Body of pancreas (tissue), 4 donors: ENCODE results near the gene CCDC195. TPM values are rescaled to one million over a fixed set of nuclear protein-coding genes. Genes with fewer than 3 reads are reported as not detected.

Source experiments
- ATAC-seq: fragments of 150-250 bp; one replicate; pipeline ENCODE4 v1.9.1; 2016
- DNase-seq, 4 donors: peaks; one replicate each; pipeline ENCODE4 v3.0.0-alpha.2; 2019
- H3K27ac ChIP-seq, 4 donors: fragments of 200-600 bp; sonication (generic); 1 replicate in 3 of 4; 2 replicates in 1 of 4; pipeline versions ENCODE4 v1.5.1 to v1.6.1; 2016 to 2019; ENCODE audit warnings: mild to moderate bottlenecking in 1 of 4, mixed read lengths in 1 of 4, moderate library complexity in 1 of 4
- H3K27me3 ChIP-seq, 2 donors: fragments of 200-600 bp; sonication (generic); one replicate each; pipeline ENCODE4 v1.6.0; 2016; ENCODE audit warnings: mild to moderate bottlenecking in 1 of 2
- H3K36me3 ChIP-seq, 2 donors: fragments of 200-600 bp; sonication (generic); replicated peaks in 1 of 2; 2 replicates each; pipeline ENCODE4 v1.5.1; 2016; ENCODE audit warnings: low read depth in 2 of 2; ENCODE audit not compliant: insufficient read depth in 1 of 2
- H3K4me1 ChIP-seq: fragments of 200-600 bp; sonication (generic); one replicate; pipeline ENCODE4 v1.6.0; 2016
- H3K4me3 ChIP-seq, 2 donors: fragments of 200-600 bp; sonication (generic); 1 replicate in 1 of 2; 2 replicates in 1 of 2; pipeline ENCODE4 v1.5.1; 2016 to 2019
- H3K9me3 ChIP-seq, 3 donors: fragments of 200-600 bp; sonication (generic); 1 replicate in 2 of 3; 2 replicates in 1 of 3; pipeline ENCODE4 v1.5.1; 2016
- POLR2A ChIP-seq, 3 donors: fragments of 450-650 bp; IDR thresholded peaks; one replicate each; pipeline ENCODE4 v1.6.1; 2016; ENCODE audit warnings: antibody characterized with exemption in 3 of 3, mild to moderate bottlenecking in 2 of 3
- WGBS, 2 donors: methylation state at CpG; one replicate each; pipeline ENCODE4 v1.1.5; 2017; 5-methylcytosine and 5-hydroxymethylcytosine counted together
- intact Hi-C: fragments of 100-400 bp; cut with DNase I; formaldehyde crosslinking; loops from one replicate; pipeline ENCODE4 v1.15.1; 2023
- total RNA-seq, 2 donors: library from RNA; depleted of rRNA; stranded (reverse); fragments of >200 nt; gene quantifications; one replicate each; pipeline ENCODE4 v1.1.0, GENCODE V29; 2016
- TF ChIP-seq, protein P1 (sequence below), 7 experiments: fragments of 450-650 bp in 4 of 7; fragments of 200-600 bp in 3 of 7; sonication (generic) in 3 of 7; IDR thresholded peaks; one replicate each; pipeline ENCODE4 v1.5.1; 2016 to 2019; ENCODE audit warnings: antibody characterized with exemption in 7 of 7

CCDC195 gene
- total RNA-seq, 2 donors from 2014 or later: not detected

DNA sequence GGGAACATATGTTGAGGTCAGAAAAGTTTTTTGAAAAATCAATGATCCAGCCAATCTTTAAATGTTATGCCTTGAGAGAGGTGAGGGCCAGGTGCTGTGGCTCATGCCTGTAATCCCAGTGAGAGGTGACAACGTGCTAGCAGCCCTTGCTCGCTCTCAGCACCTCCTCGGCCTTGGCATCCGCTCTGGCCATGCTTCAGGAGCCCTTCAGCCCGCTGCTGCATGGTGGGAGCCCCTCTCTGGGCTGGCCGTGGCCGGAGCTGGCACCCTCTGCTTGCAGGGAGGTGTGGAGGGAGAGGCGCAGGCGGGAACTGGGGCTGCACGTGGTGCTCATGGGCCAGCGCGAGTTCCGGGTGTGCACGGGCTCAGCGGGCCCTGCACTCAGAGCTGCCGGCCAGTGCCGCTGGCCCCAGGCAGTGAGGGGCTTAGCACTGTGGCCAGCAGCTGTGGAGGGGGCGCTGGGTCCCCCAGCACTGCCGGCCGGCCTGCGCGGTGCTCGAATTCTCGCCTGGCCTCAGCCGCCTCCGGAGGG lies 61.1 kb downstream of the CCDC195 start:
- Histone ChIP-seq H3K27ac (no peak overlapping the region), H3K4me3 (no peak overlapping the region), H3K27me3 (no peaks in the 10 kb centered on the region), H3K9me3 (no peaks in the 10 kb centered on the region), H3K36me3 (no peaks in the 10 kb centered on the region), H3K4me1 (no peaks in the 10 kb centered on the region)
- DNase-seq (no peak), ATAC-seq (no peak)
- TF ChIP-seq POLR2A (IDR thresholded peaks at IDR 0.05): no peak
- TF ChIP-seq, protein P1, sequence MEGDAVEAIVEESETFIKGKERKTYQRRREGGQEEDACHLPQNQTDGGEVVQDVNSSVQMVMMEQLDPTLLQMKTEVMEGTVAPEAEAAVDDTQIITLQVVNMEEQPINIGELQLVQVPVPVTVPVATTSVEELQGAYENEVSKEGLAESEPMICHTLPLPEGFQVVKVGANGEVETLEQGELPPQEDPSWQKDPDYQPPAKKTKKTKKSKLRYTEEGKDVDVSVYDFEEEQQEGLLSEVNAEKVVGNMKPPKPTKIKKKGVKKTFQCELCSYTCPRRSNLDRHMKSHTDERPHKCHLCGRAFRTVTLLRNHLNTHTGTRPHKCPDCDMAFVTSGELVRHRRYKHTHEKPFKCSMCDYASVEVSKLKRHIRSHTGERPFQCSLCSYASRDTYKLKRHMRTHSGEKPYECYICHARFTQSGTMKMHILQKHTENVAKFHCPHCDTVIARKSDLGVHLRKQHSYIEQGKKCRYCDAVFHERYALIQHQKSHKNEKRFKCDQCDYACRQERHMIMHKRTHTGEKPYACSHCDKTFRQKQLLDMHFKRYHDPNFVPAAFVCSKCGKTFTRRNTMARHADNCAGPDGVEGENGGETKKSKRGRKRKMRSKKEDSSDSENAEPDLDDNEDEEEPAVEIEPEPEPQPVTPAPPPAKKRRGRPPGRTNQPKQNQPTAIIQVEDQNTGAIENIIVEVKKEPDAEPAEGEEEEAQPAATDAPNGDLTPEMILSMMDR (IDR thresholded peaks at IDR 0.05): no peak
- intact Hi-C loops: no loop called here
- WGBS, 2 donors: 75 to 76% methylated on average over 4 to 10 of the region's 26 CpGs

Other genes with a start within 250 kb of the CCDC195 start
- 10 to 100 TPM; 26.5 to 33.3 TPM for gene CUL3, start 131.0 kb downstream of the CCDC195 start, total RNA-seq